GM12878 (cell line): ENCODE measurements around the gene RALGPS1. TPM values are rescaled to one million over a fixed set of nuclear protein-coding genes. Genes with fewer than 3 reads are reported as not detected.

ENCODE experiments used
- ATAC-seq: fragments of 200-7000 bp; cut with Tn5 transposase; 3 replicates; pipeline ENCODE4 v1.9.1; 2020; ENCODE audit warnings: mild to moderate bottlenecking, moderate library complexity
- BruUV-seq: library from RNA; stranded (reverse); fragments of 400-500 nt; replicated peaks from 2 replicates; lab custom pipeline; 2021; lab: Mats Ljungman, UMichigan
- CTCF ChIA-PET: fragments of 300-600 bp; sonication (Branson Sonifier 250); formaldehyde crosslinking; extraction: SDS; loops from one replicate; lab custom pipeline; 2021; ENCODE audit warnings: inconsistent platforms; lab: Yijun Ruan, JAX
- POLR2A ChIA-PET: fragments of 350-600 bp; formaldehyde crosslinking; extraction: SDS; loops from one replicate; lab custom pipeline; 2021; ENCODE audit warnings: inconsistent platforms; lab: Charles Lee
- RAD21 ChIA-PET: fragments of 300-600 bp; sonication (Branson Sonifier 250); formaldehyde crosslinking; loops from one replicate; lab custom pipeline; 2023; ENCODE audit warnings: antibody characterized with exemption; ENCODE audit not compliant: unreplicated experiment; lab: Charles Lee
- SMC1A ChIA-PET: fragments of 300-600 bp; sonication (Branson Sonifier 250); formaldehyde crosslinking; loops from one replicate; lab custom pipeline; 2023; ENCODE audit not compliant: unreplicated experiment, uncharacterized antibody; lab: Charles Lee
- DNase-seq: peaks from one replicate; pipeline ENCODE4 v3.0.0-alpha.2; 2011; ENCODE audit warnings: low read depth, low spot score
- FAIRE-seq: peaks from 3 replicates; lab custom pipeline; 2011; peaks lifted over from hg19 to GRCh38; lab: Jason Lieb, UNC
- H2AFZ ChIP-seq: 2 replicates; pipeline ENCODE4 v1.6.0; 2011; ENCODE audit warnings: low read depth, low read length, control low read depth; ENCODE audit not compliant: control insufficient read depth
- H3K27ac ChIP-seq: 2 replicates; pipeline ENCODE4 v1.5.1; 2011; ENCODE audit warnings: control low read depth; ENCODE audit not compliant: control insufficient read depth, insufficient read depth
- H3K27me3 ChIP-seq, 2 experiments: replicated peaks in 1 of 2; 2 replicates each; pipeline versions ENCODE4 v1.6.0 to v1.6.1; 2011; ENCODE audit warnings: low read length in 1 of 2; ENCODE audit not compliant: control insufficient read depth in 2 of 2, insufficient read depth in 2 of 2
- H3K36me3 ChIP-seq, 2 experiments: 2 replicates each; pipeline ENCODE4 v1.5.1; 2011; ENCODE audit warnings: low read length in 1 of 2; ENCODE audit not compliant: control insufficient read depth in 2 of 2, insufficient read depth in 2 of 2
- H3K4me1 ChIP-seq: 2 replicates; pipeline ENCODE4 v1.6.1; 2011; ENCODE audit warnings: mild to moderate bottlenecking, low read length, moderate library complexity, mixed read lengths; ENCODE audit not compliant: control insufficient read depth, insufficient read depth
- H3K4me2 ChIP-seq: 2 replicates; pipeline ENCODE4 v1.6.0; 2011; ENCODE audit warnings: control low read depth; ENCODE audit not compliant: control insufficient read depth, insufficient read depth
- H3K4me3 ChIP-seq: fragments of 200-600 bp; sonication (generic); 2 replicates; pipeline ENCODE4 v1.5.1; 2016
- H3K79me2 ChIP-seq: 2 replicates; pipeline ENCODE4 v1.6.0; 2011; ENCODE audit warnings: low read length; ENCODE audit not compliant: control insufficient read depth, insufficient read depth
- H3K9ac ChIP-seq: 2 replicates; pipeline ENCODE4 v1.8.0; 2011; ENCODE audit warnings: low read length, control low read depth, mixed read lengths; ENCODE audit not compliant: control insufficient read depth, insufficient read depth
- H3K9me3 ChIP-seq: replicated peaks from 3 replicates; pipeline ENCODE4 v1.5.1; 2011; ENCODE audit warnings: mild to moderate bottlenecking, low read length; ENCODE audit not compliant: control insufficient read depth, insufficient read depth
- H4K20me1 ChIP-seq: 2 replicates; pipeline ENCODE4 v1.6.0; 2011; ENCODE audit not compliant: control insufficient read depth, insufficient read depth
- ATF7 ChIP-seq: fragments of 450-650 bp; IDR thresholded peaks from 2 replicates; pipeline ENCODE4 v1.6.1; 2016; ENCODE audit warnings: low read depth, mild to moderate bottlenecking
- CHD4 ChIP-seq: fragments of 200-600 bp; sonication (generic); IDR thresholded peaks from 2 replicates; pipeline ENCODE4 v1.6.1; 2016; ENCODE audit warnings: mild to moderate bottlenecking
- ETV6 ChIP-seq, 2 experiments: fragments of 450-650 bp in 1 of 2; IDR thresholded peaks in 1 of 2; conservative IDR thresholded peaks in 1 of 2; 2 replicates each; pipeline ENCODE4 v1.6.1; 2014; ENCODE audit warnings: antibody characterized with exemption in 1 of 2, borderline replicate concordance in 1 of 2, low read depth in 1 of 2, mild to moderate bottlenecking in 1 of 2, moderate library complexity in 1 of 2
- JUNB ChIP-seq: IDR thresholded peaks from 2 replicates; pipeline ENCODE4 v1.6.1; 2016; ENCODE audit warnings: antibody characterized with exemption, mild to moderate bottlenecking
- MYB ChIP-seq: fragments of 150-350 bp; IDR thresholded peaks from 2 replicates; pipeline ENCODE4 v1.6.1; 2014; ENCODE audit warnings: mild to moderate bottlenecking, low read depth, low read length, borderline replicate concordance
- NFYA ChIP-seq: IDR thresholded peaks from 2 replicates; pipeline ENCODE4 v1.6.1; 2011; ENCODE audit warnings: low read depth, mild to moderate bottlenecking, low read length, improper control_type of control experiment, borderline replicate concordance
- NR2F1 ChIP-seq: fragments of 450-650 bp; conservative IDR thresholded peaks from 2 replicates; pipeline ENCODE4 v1.6.1; 2017; ENCODE audit warnings: mild to moderate bottlenecking
- PAX8 ChIP-seq: fragments of 450-650 bp; IDR thresholded peaks from 2 replicates; pipeline ENCODE4 v1.6.1; 2017; ENCODE audit warnings: mild to moderate bottlenecking, moderate library complexity
- RUNX3 ChIP-seq: IDR thresholded peaks from 2 replicates; pipeline ENCODE4 v1.6.1; 2012; ENCODE audit warnings: low read length, inconsistent platforms
- STAT1 ChIP-seq: fragments of 450-650 bp; conservative IDR thresholded peaks from 2 replicates; pipeline ENCODE4 v1.6.1; 2014; ENCODE audit warnings: antibody characterized with exemption, mild to moderate bottlenecking
- STAT3 ChIP-seq: IDR thresholded peaks from 2 replicates; pipeline ENCODE4 v1.6.1; 2011; ENCODE audit warnings: low read depth, low read length, improper control_type of control experiment
- YBX1 ChIP-seq: fragments of 450-650 bp; IDR thresholded peaks from 2 replicates; pipeline ENCODE4 v1.6.1; 2016; ENCODE audit warnings: antibody characterized with exemption
- ZNF384 ChIP-seq: IDR thresholded peaks from 2 replicates; pipeline ENCODE4 v1.6.1; 2012; ENCODE audit warnings: low read depth, mild to moderate bottlenecking, low read length, improper control_type of control experiment, borderline replicate concordance
- ZZZ3 ChIP-seq: IDR thresholded peaks from 2 replicates; pipeline ENCODE4 v1.6.1; 2011; ENCODE audit warnings: low read depth; ENCODE audit not compliant: control insufficient read depth, insufficient read length
- WGBS: methylation state at CpG from one replicate; pipeline ENCODE4 v1.1.6; 2016; ENCODE audit warnings: low lambda C conversion rate; ENCODE audit not compliant: insufficient replicate concordance, insufficient coverage; ENCODE audit errors: missing lambda C conversion rate; 5-methylcytosine and 5-hydroxymethylcytosine counted together
- in situ Hi-C: fragments of 300-500 bp; cut with MboI; formaldehyde crosslinking; loops from 9 replicates; pipeline ENCODE4 v1.14.3; 2018; ENCODE audit warnings: mixed read lengths
- intact Hi-C: fragments of 100-400 bp; cut with micrococcal nuclease; formaldehyde crosslinking; loops from one replicate; pipeline ENCODE4 v1.14.2; 2022; ENCODE audit not compliant: unreplicated experiment
- polyA plus RNA-seq, 11 experiments: library from polyadenylated mRNA; depleted of rRNA in 4 of 11; unstranded in 6 of 11; stranded (reverse) in 5 of 11; fragments of >200 nt; fragmentation: Nextera tagmentation in 4 of 11; fragmentation: Illumina TruSeq in 1 of 11; extraction: Ambion mirVana in 4 of 11; extraction: Trizol in 1 of 11; gene quantifications; 1 replicate in 1 of 11; 2 replicates in 10 of 11; pipeline versions ENCODE4 v1.2.1 to v1.2.3, GENCODE V29; 2011 to 2016; ENCODE audit warnings: inconsistent platforms in 2 of 11, missing spikeins in 2 of 11, low read depth in 1 of 11
- total RNA-seq, 4 experiments: library from RNA; depleted of rRNA in 3 of 4; stranded (reverse); fragments of >200 nt in 3 of 4; fragmentation: Illumina TruSeq in 1 of 4; extraction: Trizol in 1 of 4; gene quantifications; 2 replicates each; pipeline versions ENCODE4 v1.2.1 to v1.2.3, GENCODE V29; 2013 to 2021
- TF ChIP-seq, protein P1 (sequence below): fragments of 450-650 bp; formaldehyde crosslinking; IDR thresholded peaks from 2 replicates; pipeline ENCODE4 v1.4.0; 2022; ENCODE audit warnings: mild to moderate bottlenecking, moderate library complexity

RALGPS1 gene
- total and polyA plus RNA-seq, 10 of the 15 experiments (the other 5 are each of a cell fraction or from before 2014, with no cell fraction given): 0.13 to 5.6 (median 2.7) TPM

DNA sequence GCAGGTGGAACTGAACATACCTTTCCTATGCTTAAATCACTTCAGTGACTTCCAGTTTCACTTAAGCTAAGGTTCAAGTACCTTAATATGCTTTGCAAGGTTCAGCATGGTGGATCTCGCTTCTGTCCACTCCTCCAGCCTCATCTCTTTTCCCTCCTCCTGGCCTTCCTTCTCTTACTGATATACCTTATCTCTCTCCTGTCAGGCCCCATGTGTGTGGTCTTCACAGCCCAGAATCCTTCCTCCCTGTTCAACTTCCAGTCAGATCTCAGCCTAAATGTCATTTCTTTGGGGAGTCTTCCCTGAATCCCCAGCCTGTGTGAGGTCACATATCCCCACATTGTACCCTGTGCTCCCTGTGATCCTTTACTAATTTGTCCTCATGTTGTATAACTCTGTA, 120.1 kb downstream of the RALGPS1 start:
- ChIA-PET POLR2A (interaction anchor here (1.0 kb wide), 1 partner anchor 8 kb away, joined by 3 read pairs; no protein-coding TSS in a partner anchor), CTCF (no interaction called here), SMC1A (interaction anchor here (0.6 to 1.9 kb wide), 2 partner anchors 26 to 1652 kb away, joined by 3 to 6 read pairs; no protein-coding TSS in a partner anchor), RAD21 (no interaction called here)
- no peaks in the 10 kb centered on the region for H3K4me1 ChIP-seq
- H3K36me3 ChIP-seq: no peaks in the 10 kb centered on the region
- no peak for DNase-seq
- no peak overlapping the region for H3K27ac ChIP-seq
- TF ChIP-seq YBX1 (no peak), NR2F1 (no peak), ATF7 (no peak), STAT1 (no peak), MYB (no peak), CHD4 (no peak), STAT3 (no peak), NFYA (no peak), RUNX3 (no peak), JUNB (no peak)
- no peak overlapping the region for H3K4me3 ChIP-seq
- ATAC-seq: no peak
- intact Hi-C loops: no loop called here
- H3K4me2 ChIP-seq: no peak overlapping the region
- H2AFZ ChIP-seq: no peak overlapping the region
- H3K27me3 ChIP-seq: no peaks in the 10 kb centered on the region
- in situ Hi-C loops: no loop called here
- H3K9me3 ChIP-seq: no peaks in the 10 kb centered on the region
- no TSS peak for BruUV-seq
- no peaks in the 10 kb centered on the region for H4K20me1 ChIP-seq
- no peak for FAIRE-seq
- no peak overlapping the region for H3K9ac ChIP-seq
- 83% methylated on average over 1 of the region's 1 CpG for WGBS
- H3K79me2 ChIP-seq: no peaks in the 10 kb centered on the region

DNA sequence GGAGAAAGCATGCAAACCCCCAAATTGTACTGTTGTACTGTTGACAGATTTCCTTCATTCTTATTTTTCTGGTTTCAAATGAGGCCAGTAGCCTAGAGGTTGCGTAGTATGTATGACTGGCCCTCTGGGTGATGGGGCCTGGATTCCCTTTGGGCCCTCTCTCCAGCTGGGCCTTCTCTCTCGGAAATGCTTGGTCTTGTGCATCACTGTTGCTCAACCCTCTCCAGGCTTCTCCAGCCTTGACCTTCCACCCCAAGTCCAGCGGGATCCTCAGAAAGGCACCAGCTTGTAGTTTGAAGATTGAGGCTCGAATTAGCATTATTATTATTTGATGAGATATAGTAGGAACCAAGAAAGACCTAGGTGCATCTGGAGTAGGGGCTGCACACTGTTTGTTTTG, 120.8 kb downstream of the RALGPS1 start:
- Histone ChIP-seq H3K79me2 (no peaks in the 10 kb centered on the region), H3K4me1 (no peaks in the 10 kb centered on the region), H3K27ac (no peak overlapping the region), H3K36me3 (no peaks in the 10 kb centered on the region), H3K4me2 (no peak overlapping the region), H3K9ac (no peak overlapping the region), H3K9me3 (no peaks in the 10 kb centered on the region), H3K4me3 (no peak overlapping the region), H3K27me3 (no peaks in the 10 kb centered on the region), H4K20me1 (no peaks in the 10 kb centered on the region), H2AFZ (no peak overlapping the region)
- ATAC-seq: no peak
- intact Hi-C loops: no loop called here
- in situ Hi-C loops: no loop called here
- SMC1A ChIA-PET: interaction anchor here (0.6 to 1.3 kb wide), 6 partner anchors 10 to 111 kb away, joined by 3 to 4 read pairs (median 3); no protein-coding TSS in a partner anchor
- DNase-seq: no peak
- RAD21 ChIA-PET: interaction anchor here (1.1 kb wide), 1 partner anchor 30 kb away, joined by 3 read pairs; no protein-coding TSS in a partner anchor
- WGBS: 62% methylated on average over 4 of the region's 4 CpGs
- CTCF ChIA-PET: interaction anchor here (1.9 kb wide), 1 partner anchor 70 kb away, joined by 4 read pairs; no protein-coding TSS in a partner anchor
- POLR2A ChIA-PET: interaction anchor here (0.7 kb wide), 2 partner anchors 28 to 130 kb away, joined by 3 read pairs; no protein-coding TSS in a partner anchor
- BruUV-seq: no TSS peak
- FAIRE-seq: no peak
- TF ChIP-seq ETV6 (conservative IDR thresholded peaks at IDR 0.05 in 1 of 2, IDR thresholded peaks at IDR 0.05 in 1 of 2; ENCODE audit: borderline replicate concordance in 1 of 2, low read depth in 1 of 2) (no peak), PAX8 (no peak), ZNF384 (no peak), ZZZ3 (no peak)
- TF ChIP-seq, protein P1, sequence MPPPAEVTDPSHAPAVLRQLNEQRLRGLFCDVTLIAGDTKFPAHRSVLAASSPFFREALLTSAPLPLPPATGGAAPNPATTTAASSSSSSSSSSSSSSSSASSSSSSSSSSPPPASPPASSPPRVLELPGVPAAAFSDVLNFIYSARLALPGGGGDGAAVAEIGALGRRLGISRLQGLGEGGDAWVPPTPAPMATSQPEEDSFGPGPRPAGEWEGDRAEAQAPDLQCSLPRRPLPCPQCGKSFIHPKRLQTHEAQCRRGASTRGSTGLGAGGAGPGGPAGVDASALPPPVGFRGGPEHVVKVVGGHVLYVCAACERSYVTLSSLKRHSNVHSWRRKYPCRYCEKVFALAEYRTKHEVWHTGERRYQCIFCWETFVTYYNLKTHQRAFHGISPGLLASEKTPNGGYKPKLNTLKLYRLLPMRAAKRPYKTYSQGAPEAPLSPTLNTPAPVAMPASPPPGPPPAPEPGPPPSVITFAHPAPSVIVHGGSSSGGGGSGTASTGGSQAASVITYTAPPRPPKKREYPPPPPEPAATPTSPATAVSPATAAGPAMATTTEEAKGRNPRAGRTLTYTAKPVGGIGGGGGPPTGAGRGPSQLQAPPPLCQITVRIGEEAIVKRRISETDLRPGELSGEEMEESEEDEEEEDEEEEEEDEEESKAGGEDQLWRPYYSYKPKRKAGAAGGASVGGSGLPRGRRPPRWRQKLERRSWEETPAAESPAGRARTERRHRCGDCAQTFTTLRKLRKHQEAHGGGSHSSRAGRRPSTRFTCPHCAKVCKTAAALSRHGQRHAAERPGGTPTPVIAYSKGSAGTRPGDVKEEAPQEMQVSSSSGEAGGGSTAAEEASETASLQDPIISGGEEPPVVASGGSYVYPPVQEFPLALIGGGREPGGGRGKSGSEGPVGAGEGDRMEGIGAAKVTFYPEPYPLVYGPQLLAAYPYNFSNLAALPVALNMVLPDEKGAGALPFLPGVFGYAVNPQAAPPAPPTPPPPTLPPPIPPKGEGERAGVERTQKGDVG (CRISPR knock-in tag): no peak
